ENCODE data around the gene NXPH3. TPM values are rescaled to one million over a fixed set of nuclear protein-coding genes. Genes with fewer than 3 reads are reported as not detected.

NXPH3 gene
- total RNA-seq, 1 experiment from 2014 or later = 0.10 TPM

- Histone ChIP-seq H3K9me2 (ENCODE audit: insufficient read depth) (no peaks in the 10 kb centered on the region), H3K9me3 (ENCODE audit: control insufficient read depth in 1 of 2, insufficient read depth in 1 of 2, low read depth in 1 of 2, low read length in 2 of 2) (no peaks in the 10 kb centered on the region), H3K4me1 (ENCODE audit: control insufficient read depth in 1 of 2, insufficient read depth in 2 of 2, low read length in 2 of 2) (no peaks in the 10 kb centered on the region), H3K27ac (ENCODE audit: low read depth, low read length) (no peak overlapping the region), H2AFZ (ENCODE audit: low read depth, low read length, poor library complexity, severe bottlenecking) (no peak overlapping the region), H3K9ac (ENCODE audit: low read length) (no peak overlapping the region), H3K4me2 (ENCODE audit: low read length) (no peak overlapping the region), H3K36me3 (ENCODE audit: control insufficient read depth in 1 of 2, insufficient read depth in 2 of 2, low read length in 2 of 2) (peaks cover 22 to 34% of the 10 kb centered on the region in 2 experiments), H3K27me3 (ENCODE audit: insufficient read depth, low read length) (no peaks in the 10 kb centered on the region), H3K79me2 (ENCODE audit: insufficient read depth, low read length) (no peaks in the 10 kb centered on the region), H3K4me3 (replicated peaks in 1 of 2; ENCODE audit: low read depth in 1 of 2, low read length in 2 of 2) (no peak overlapping the region), H4K20me1 (ENCODE audit: insufficient read depth) (no peaks in the 10 kb centered on the region)
- no peak for TF ChIP-seq POLR2A (IDR thresholded peaks at IDR 0.05; ENCODE audit: borderline replicate concordance, extremely low read depth, insufficient read depth, insufficient read length)
- DNase-seq (ENCODE audit: low read depth, low spot score) (no peak), ATAC-seq (no peak)
- CTCF ChIA-PET = interaction anchor here (1.3 kb wide), 1 partner anchor 28 kb away, joined by 4 read pairs; no protein-coding TSS in a partner anchor
- RAD21 ChIA-PET (ENCODE audit: low non-redundant PET in 1 of 2, low total read pairs in 2 of 2, uncharacterized antibody in 2 of 2, unreplicated experiment in 2 of 2) = no interaction called here
- POLR2A ChIA-PET = no interaction called here
- intact Hi-C loops (cut with micrococcal nuclease) = no loop called here
- no TSS peak for BruUV-seq (replicated peaks)
Observed at GRCh38 chr17:49597928-49598655, 22.4 kb downstream of the NXPH3 start.

- ChIA-PET RAD21 (ENCODE audit: low non-redundant PET in 1 of 2, low total read pairs in 2 of 2, uncharacterized antibody in 2 of 2, unreplicated experiment in 2 of 2) (no interaction called here), CTCF (interaction anchor here (1.3 kb wide), 1 partner anchor 29 kb away, joined by 4 read pairs; no protein-coding TSS in a partner anchor), POLR2A (no interaction called here)
- Histone ChIP-seq H3K27me3 (ENCODE audit: insufficient read depth, low read length) (no peaks in the 10 kb centered on the region), H2AFZ (ENCODE audit: low read depth, low read length, poor library complexity, severe bottlenecking) (no peak overlapping the region), H3K36me3 (ENCODE audit: control insufficient read depth in 1 of 2, insufficient read depth in 2 of 2, low read length in 2 of 2) (peaks cover 22 to 41% of the 10 kb centered on the region in 2 experiments), H3K9ac (ENCODE audit: low read length) (no peak overlapping the region), H3K27ac (ENCODE audit: low read depth, low read length) (no peak overlapping the region), H3K79me2 (ENCODE audit: insufficient read depth, low read length) (no peaks in the 10 kb centered on the region), H3K9me2 (ENCODE audit: insufficient read depth) (no peaks in the 10 kb centered on the region), H3K9me3 (ENCODE audit: control insufficient read depth in 1 of 2, insufficient read depth in 1 of 2, low read depth in 1 of 2, low read length in 2 of 2) (no peaks in the 10 kb centered on the region), H3K4me1 (ENCODE audit: control insufficient read depth in 1 of 2, insufficient read depth in 2 of 2, low read length in 2 of 2) (no peaks in the 10 kb centered on the region), H4K20me1 (ENCODE audit: insufficient read depth) (no peaks in the 10 kb centered on the region), H3K4me3 (replicated peaks in 1 of 2; ENCODE audit: low read depth in 1 of 2, low read length in 2 of 2) (no peak overlapping the region), H3K4me2 (ENCODE audit: low read length) (no peak overlapping the region)
- no peak for ATAC-seq
- BruUV-seq (replicated peaks) = no TSS peak
- intact Hi-C loops (cut with micrococcal nuclease) = no loop called here
- DNase-seq (ENCODE audit: low read depth, low spot score) = no peak
- no peak for TF ChIP-seq RAD21 (IDR thresholded peaks at IDR 0.05; ENCODE audit: low read depth)
- no peak for TF ChIP-seq JUND (IDR thresholded peaks at IDR 0.05)
- TF ChIP-seq CBX3 (IDR thresholded peaks at IDR 0.05; ENCODE audit: low read depth) = no peak
- no peak for TF ChIP-seq CTCF (IDR thresholded peaks at IDR 0.05 in 2 of 3, conservative IDR thresholded peaks at IDR 0.05 in 1 of 3; ENCODE audit: borderline replicate concordance in 1 of 3, insufficient read depth in 1 of 3, low read depth in 2 of 3, low read length in 2 of 3)
- TF ChIP-seq TCF7L2 (IDR thresholded peaks at IDR 0.05; ENCODE audit: borderline replicate concordance, extremely low read depth, insufficient read depth, insufficient read length) = no peak
- TF ChIP-seq SP1 (IDR thresholded peaks at IDR 0.05; ENCODE audit: low read depth) = no peak
- no peak for TF ChIP-seq EGR1 (IDR thresholded peaks at IDR 0.05; ENCODE audit: low read depth)
- no peak for TF ChIP-seq CEBPB (IDR thresholded peaks at IDR 0.05; ENCODE audit: low read depth)
- no peak for TF ChIP-seq MAX (IDR thresholded peaks at IDR 0.05)
- TF ChIP-seq POLR2AphosphoS5 (IDR thresholded peaks at IDR 0.05; ENCODE audit: low read depth, low read length) = no peak
- TF ChIP-seq ATF3 (IDR thresholded peaks at IDR 0.05) = no peak
- TF ChIP-seq REST (IDR thresholded peaks at IDR 0.05; ENCODE audit: low read depth) = no peak
- TF ChIP-seq SIN3A (IDR thresholded peaks at IDR 0.05; ENCODE audit: low read depth) = no peak
- no peak for TF ChIP-seq EZH2phosphoT487 (IDR thresholded peaks at IDR 0.05; ENCODE audit: borderline replicate concordance)
- TF ChIP-seq ELF1 (IDR thresholded peaks at IDR 0.05; ENCODE audit: borderline replicate concordance, low read depth) = no peak
Observed at GRCh38 chr17:49598918-49599317, 23.2 kb downstream of the NXPH3 start.

All from HCT116 (cell line).